Panc1 (cell line): Measurements from ENCODE around the gene USP38. TPM values are rescaled to one million over a fixed set of nuclear protein-coding genes. Genes with fewer than 3 reads are reported as not detected.

ENCODE experiments used
- ATAC-seq: fragments of 200-7000 bp; cut with Tn5 transposase; 2 replicates; pipeline ENCODE4 v1.9.1; 2020; ENCODE audit warnings: mild to moderate bottlenecking, moderate library complexity
- BruUV-seq: library from RNA; stranded (reverse); fragments of 400-500 nt; replicated peaks from 2 replicates; lab custom pipeline; 2021; lab: Mats Ljungman, UMichigan
- CTCF ChIA-PET: fragments of 300-600 bp; sonication (Branson Sonifier 250); formaldehyde crosslinking; loops from one replicate; lab custom pipeline; 2022; ENCODE audit warnings: antibody characterized with exemption; lab: Charles Lee
- POLR2A ChIA-PET: fragments of 300-600 bp; sonication (Branson Sonifier 250); formaldehyde crosslinking; loops from one replicate; lab custom pipeline; 2022; ENCODE audit warnings: antibody characterized with exemption; lab: Charles Lee
- DNase-seq: peaks from one replicate; pipeline ENCODE4 v3.0.0-alpha.2; 2010; ENCODE audit warnings: low read depth, low spot score
- H3K27ac ChIP-seq: 2 replicates; pipeline ENCODE4 v1.5.1; 2011; ENCODE audit warnings: mild to moderate bottlenecking, low read length, inconsistent platforms
- H3K27me3 ChIP-seq: fragments of 200-500 bp; sonication (Bioruptor generic); 2 replicates; pipeline ENCODE4 v1.6.0; 2014; ENCODE audit warnings: low read length, inconsistent platforms; ENCODE audit not compliant: control insufficient read depth, insufficient read depth
- H3K36me3 ChIP-seq: fragments of 200-500 bp; sonication (Bioruptor generic); 2 replicates; pipeline ENCODE4 v1.5.1; 2014; ENCODE audit warnings: inconsistent platforms, mild to moderate bottlenecking, low read length, moderate library complexity; ENCODE audit not compliant: control insufficient read depth, insufficient read depth
- H3K4me1 ChIP-seq: 2 replicates; pipeline ENCODE4 v1.5.1; 2011; ENCODE audit warnings: inconsistent platforms, mild to moderate bottlenecking, low read length, moderate library complexity; ENCODE audit not compliant: control insufficient read depth, insufficient read depth
- H3K4me3 ChIP-seq, 2 experiments: 2 replicates each; pipeline ENCODE4 v1.5.1; 2011 to 2012; ENCODE audit warnings: low read depth in 2 of 2, low read length in 2 of 2, mild to moderate bottlenecking in 2 of 2, inconsistent platforms in 1 of 2, moderate library complexity in 1 of 2
- H3K9me3 ChIP-seq: fragments of 200-500 bp; sonication (Bioruptor generic); 2 replicates; pipeline ENCODE4 v1.5.1; 2014; ENCODE audit warnings: low read depth, mild to moderate bottlenecking, inconsistent platforms, low read length, moderate library complexity; ENCODE audit not compliant: control insufficient read depth, insufficient read depth
- CTCF ChIP-seq: fragments of 450-650 bp; IDR thresholded peaks from 2 replicates; pipeline ENCODE4 v1.5.1; 2017; ENCODE audit warnings: mild to moderate bottlenecking
- POLR2AphosphoS5 ChIP-seq: IDR thresholded peaks from 2 replicates; pipeline ENCODE4 v1.6.1; 2012; ENCODE audit warnings: mild to moderate bottlenecking, low read depth, low read length, moderate library complexity
- REST ChIP-seq, 2 experiments: IDR thresholded peaks; 2 replicates each; pipeline ENCODE4 v1.6.1; 2011 to 2012; ENCODE audit warnings: low read depth in 2 of 2, control low read depth in 1 of 2, low read length in 1 of 2, mild to moderate bottlenecking in 1 of 2, moderate library complexity in 1 of 2; ENCODE audit not compliant: insufficient read depth in 1 of 2
- SIN3A ChIP-seq: IDR thresholded peaks from 2 replicates; pipeline ENCODE4 v1.6.1; 2012; ENCODE audit warnings: low read depth, mild to moderate bottlenecking, low read length, moderate library complexity, borderline replicate concordance; ENCODE audit not compliant: insufficient read depth
- TCF7L2 ChIP-seq: IDR thresholded peaks from 2 replicates; pipeline ENCODE4 v1.6.1; 2011; ENCODE audit warnings: mild to moderate bottlenecking, low read depth, low read length, inconsistent platforms
- in situ Hi-C: cut with HindIII; loops from 2 replicates; pipeline ENCODE4 v1.10.0; 2016; ENCODE audit warnings: low sequenced_read_pairs, low pct_unique_long_range_greater_than_20kb
- intact Hi-C: fragments of 100-400 bp; cut with micrococcal nuclease; formaldehyde crosslinking; loops from one replicate; pipeline ENCODE4 v1.10.0; 2022; ENCODE audit not compliant: unreplicated experiment
- total RNA-seq: library from RNA; stranded (reverse); gene quantifications from one replicate; pipeline ENCODE4 v1.2.1, GENCODE V29; 2021; ENCODE audit not compliant: unreplicated experiment

Gene USP38
- total RNA-seq, 1 experiment from 2014 or later: 11.7 TPM

GRCh38 chr4:143270256-143270838 lies 85.6 kb downstream of the USP38 start:
- Histone ChIP-seq H3K4me1 (no peaks in the 10 kb centered on the region), H3K9me3 (no peaks in the 10 kb centered on the region), H3K4me3 (no peak overlapping the region), H3K27me3 (no peaks in the 10 kb centered on the region), H3K27ac (no peak overlapping the region), H3K36me3 (no peaks in the 10 kb centered on the region)
- DNase-seq (no peak), ATAC-seq (no peak)
- POLR2A ChIA-PET: no interaction called here
- TF ChIP-seq REST (IDR thresholded peaks at IDR 0.05; ENCODE audit: insufficient read depth in 1 of 2, low read depth in 2 of 2, low read length in 1 of 2) (no peak), POLR2AphosphoS5 (no peak), TCF7L2 (no peak), CTCF (no peak), SIN3A (no peak)
- no TSS peak for BruUV-seq
- CTCF ChIA-PET: no interaction called here
- intact Hi-C loops: no loop called here
- in situ Hi-C loops: no loop called here

Other genes starting within 250 kb of the USP38 start
- 2.8 TPM for gene GAB1, start 152.0 kb downstream of the USP38 start, total RNA-seq